ENCODE measurements around the gene ERBB4.

ERBB4 gene

GRCh38 chr2:211376410-211376809, 1162.2 kb downstream of the ERBB4 start:
- TF ChIP-seq ZFX (IDR thresholded peaks at IDR 0.05; ENCODE audit: borderline replicate concordance): no peak
- peak overlapping the region; percentile 74 for H3K27ac ChIP-seq

- TF ChIP-seq ZFX (IDR thresholded peaks at IDR 0.05; ENCODE audit: borderline replicate concordance): no peak
- TF ChIP-seq, protein P1, sequence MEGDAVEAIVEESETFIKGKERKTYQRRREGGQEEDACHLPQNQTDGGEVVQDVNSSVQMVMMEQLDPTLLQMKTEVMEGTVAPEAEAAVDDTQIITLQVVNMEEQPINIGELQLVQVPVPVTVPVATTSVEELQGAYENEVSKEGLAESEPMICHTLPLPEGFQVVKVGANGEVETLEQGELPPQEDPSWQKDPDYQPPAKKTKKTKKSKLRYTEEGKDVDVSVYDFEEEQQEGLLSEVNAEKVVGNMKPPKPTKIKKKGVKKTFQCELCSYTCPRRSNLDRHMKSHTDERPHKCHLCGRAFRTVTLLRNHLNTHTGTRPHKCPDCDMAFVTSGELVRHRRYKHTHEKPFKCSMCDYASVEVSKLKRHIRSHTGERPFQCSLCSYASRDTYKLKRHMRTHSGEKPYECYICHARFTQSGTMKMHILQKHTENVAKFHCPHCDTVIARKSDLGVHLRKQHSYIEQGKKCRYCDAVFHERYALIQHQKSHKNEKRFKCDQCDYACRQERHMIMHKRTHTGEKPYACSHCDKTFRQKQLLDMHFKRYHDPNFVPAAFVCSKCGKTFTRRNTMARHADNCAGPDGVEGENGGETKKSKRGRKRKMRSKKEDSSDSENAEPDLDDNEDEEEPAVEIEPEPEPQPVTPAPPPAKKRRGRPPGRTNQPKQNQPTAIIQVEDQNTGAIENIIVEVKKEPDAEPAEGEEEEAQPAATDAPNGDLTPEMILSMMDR (IDR thresholded peaks at IDR 0.05): no peak
- no peak overlapping the region for H3K27ac ChIP-seq
Observed at GRCh38 chr2:211373203-211373602, 1165.4 kb downstream of the ERBB4 start.

DNA sequence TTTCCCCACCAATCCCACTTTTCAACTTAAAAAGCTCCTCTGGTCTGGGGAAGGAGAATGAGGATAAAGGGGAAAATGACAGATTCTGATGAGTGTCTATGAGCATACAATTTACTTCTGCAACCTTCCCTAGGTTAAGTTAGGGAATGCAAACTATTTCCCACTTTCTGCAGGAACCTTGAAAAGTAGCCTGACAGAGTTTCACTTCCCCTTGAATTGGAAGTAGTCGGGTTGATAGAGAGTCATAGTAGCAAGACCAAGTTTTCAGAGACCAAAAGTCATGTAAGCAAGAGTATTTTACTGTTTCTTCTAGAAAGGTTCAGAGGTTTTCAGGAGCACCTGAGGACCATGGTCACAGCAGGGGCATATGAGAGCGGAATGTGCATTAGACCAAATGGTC, 1167.1 kb downstream of the ERBB4 start:
- H3K27ac ChIP-seq: no peak overlapping the region
- TF ChIP-seq ZFX (IDR thresholded peaks at IDR 0.05; ENCODE audit: borderline replicate concordance): no peak
- TF ChIP-seq, protein P1 (IDR thresholded peaks at IDR 0.05): no peak

DNA sequence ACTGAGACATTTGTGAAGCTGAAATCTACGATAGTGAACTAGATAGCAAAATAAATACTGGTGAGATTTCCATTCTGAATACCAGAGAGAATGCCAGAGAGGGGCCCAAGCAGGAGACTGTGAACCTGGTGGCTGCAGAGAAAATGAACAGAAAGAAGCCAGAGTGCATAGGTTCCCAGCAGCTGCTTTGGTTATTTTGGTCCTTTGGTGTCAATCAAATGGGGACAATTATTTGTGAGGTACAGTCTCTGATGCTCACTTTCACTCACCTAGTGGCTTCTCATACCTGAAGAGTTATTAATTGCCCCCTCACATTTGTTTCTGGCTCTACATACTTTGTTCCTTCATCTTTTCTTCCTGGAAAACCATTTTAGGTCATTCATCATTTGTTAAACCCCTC, 1170.1 kb downstream of the ERBB4 start:
- TF ChIP-seq, protein P1 (IDR thresholded peaks at IDR 0.05): no peak
- TF ChIP-seq ZFX (IDR thresholded peaks at IDR 0.05; ENCODE audit: borderline replicate concordance): no peak
- H3K27ac ChIP-seq: no peak overlapping the region

- no peak overlapping the region for H3K27ac ChIP-seq
- TF ChIP-seq, protein P1 (IDR thresholded peaks at IDR 0.05): no peak
- TF ChIP-seq ZFX (IDR thresholded peaks at IDR 0.05; ENCODE audit: borderline replicate concordance): no peak
Observed at GRCh38 chr2:211367711-211368110, 1170.9 kb downstream of the ERBB4 start.

- no peak for TF ChIP-seq ZFX (IDR thresholded peaks at IDR 0.05; ENCODE audit: borderline replicate concordance)
- TF ChIP-seq, protein P1 (IDR thresholded peaks at IDR 0.05): no peak
- H3K27ac ChIP-seq: no peak overlapping the region
Observed at GRCh38 chr2:211367293-211367692, 1171.3 kb downstream of the ERBB4 start.

DNA sequence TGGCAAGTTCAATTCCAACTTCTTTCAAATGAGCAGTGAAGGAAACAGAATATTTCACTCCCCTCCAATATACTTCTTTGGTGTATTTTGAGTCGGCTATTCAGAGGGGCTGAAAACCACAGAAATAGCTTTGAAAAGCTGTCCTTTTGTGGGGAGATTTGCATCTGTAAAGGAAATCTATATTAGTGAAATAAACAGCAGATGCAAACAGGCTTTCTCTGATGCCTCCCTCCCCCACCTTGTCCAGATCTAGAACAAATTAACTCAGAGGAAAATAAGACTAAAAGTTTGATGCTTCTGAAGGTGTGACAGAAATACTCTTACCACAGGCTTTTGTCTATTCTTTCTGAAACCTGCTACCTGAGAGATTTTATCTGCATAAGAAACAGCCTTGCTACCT, 1173.7 kb downstream of the ERBB4 start:
- no peak overlapping the region for H3K27ac ChIP-seq
- TF ChIP-seq ZFX (IDR thresholded peaks at IDR 0.05; ENCODE audit: borderline replicate concordance): no peak
- TF ChIP-seq, protein P1 (IDR thresholded peaks at IDR 0.05): no peak

DNA sequence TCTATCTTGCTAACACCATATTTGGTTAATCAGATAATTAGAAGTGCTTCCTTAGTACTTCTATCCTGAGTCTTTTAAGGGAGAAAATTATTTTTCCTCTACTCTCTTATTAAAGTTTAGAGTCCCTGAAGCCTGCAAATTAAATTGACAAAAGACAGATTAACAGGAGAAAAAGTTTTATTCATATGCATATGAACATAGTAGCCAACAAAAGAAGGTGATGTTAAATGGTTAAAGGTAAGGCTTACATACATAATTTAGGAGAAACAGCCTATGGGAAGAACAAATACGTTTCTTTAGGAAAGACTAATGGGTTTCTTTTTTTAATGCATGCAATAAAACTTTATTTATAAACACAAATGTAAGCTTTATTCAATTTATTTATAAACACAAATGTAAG, 1177.2 kb downstream of the ERBB4 start:
- no peak overlapping the region for H3K27ac ChIP-seq
- no peak for TF ChIP-seq ZFX (IDR thresholded peaks at IDR 0.05; ENCODE audit: borderline replicate concordance)
- TF ChIP-seq, protein P1 (IDR thresholded peaks at IDR 0.05): no peak

Data from 22Rv1 (cell line).